NAMALWA (cell line): ENCODE results near the gene HLA-E.
"Not testable (repeated sequence)": the region's sequence is repeated elsewhere in the genome, so short reads cannot be mapped to it uniquely, and the experiment has no call there.

Source experiments
- DNase-seq: peaks from one replicate; pipeline ENCODE4 v3.0.0-alpha.2; 2015; ENCODE audit warnings: low spot score

Gene HLA-E

GRCh38 chr6:30507849-30508827, 18.8 kb downstream of the HLA-E start:
- peak; percentile 36 for DNase-seq

- DNase-seq = peak; percentile 78
Observed at GRCh38 chr6:30508890-30509736, 19.8 kb downstream of the HLA-E start.

GRCh38 chr6:30510419-30511168, 21.3 kb downstream of the HLA-E start:
- DNase-seq = no peak

- DNase-seq = no peak
Observed at GRCh38 chr6:30511169-30511546, 21.8 kb downstream of the HLA-E start.

- DNase-seq = no peak
Observed at GRCh38 chr6:30513451-30513850, 24.1 kb downstream of the HLA-E start.

- no peak for DNase-seq
Observed at GRCh38 chr6:30515106-30515505, 25.8 kb downstream of the HLA-E start.

GRCh38 chr6:30515944-30516753, 26.8 kb downstream of the HLA-E start:
- peak; percentile 92 for DNase-seq

- not testable (repeated sequence) for DNase-seq
Observed at GRCh38 chr6:30516754-30517076, 27.4 kb downstream of the HLA-E start.

- not testable (repeated sequence) for DNase-seq
Observed at GRCh38 chr6:30517767-30518504, 28.6 kb downstream of the HLA-E start.

GRCh38 chr6:30518505-30519145, 29.3 kb downstream of the HLA-E start:
- DNase-seq = peak; percentile 32

- DNase-seq = no peak
Observed at GRCh38 chr6:30520522-30520921, 31.2 kb downstream of the HLA-E start.

DNA sequence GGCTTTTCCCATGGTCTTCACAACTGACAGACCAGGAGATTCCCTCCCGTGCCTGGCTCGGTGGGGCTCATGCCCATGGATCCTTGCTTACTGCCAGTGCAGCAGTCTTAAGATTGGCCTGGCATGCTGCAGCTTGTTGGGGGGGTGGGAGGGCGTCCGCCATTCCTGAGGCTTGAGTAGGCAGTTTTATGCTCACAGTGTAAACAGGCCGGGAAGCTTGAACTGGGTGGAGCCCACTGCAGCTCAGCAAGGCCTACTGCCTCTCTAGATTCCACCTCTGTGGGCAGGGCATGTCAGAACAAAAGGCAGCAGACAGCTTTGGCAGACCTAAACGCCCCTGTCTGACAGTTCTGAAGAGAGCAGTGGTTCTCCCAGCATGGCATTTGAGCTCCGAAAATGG, 31.8 kb downstream of the HLA-E start:
- DNase-seq = not testable (repeated sequence)

DNA sequence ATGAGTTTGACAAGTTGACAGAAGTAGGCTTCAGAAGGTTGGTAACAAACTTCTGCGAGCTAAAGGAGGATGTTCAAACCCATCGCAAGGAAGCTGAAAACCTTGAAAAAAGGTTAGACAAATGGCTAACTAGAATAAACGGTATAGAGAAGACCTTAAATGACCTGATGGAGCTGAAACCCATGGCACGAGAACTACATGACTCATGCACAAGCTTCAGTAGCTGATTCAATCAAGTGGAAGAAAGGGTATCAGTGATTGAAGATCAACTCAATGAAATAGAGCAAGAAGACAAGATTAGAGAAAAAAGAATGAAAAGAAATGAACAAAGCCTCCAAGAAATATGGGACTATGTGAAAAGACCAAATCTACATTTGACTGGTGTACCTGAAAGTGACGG, 32.6 kb downstream of the HLA-E start:
- not testable (repeated sequence) for DNase-seq

- DNase-seq = not testable (repeated sequence)
Observed at GRCh38 chr6:30526444-30526843, 37.1 kb downstream of the HLA-E start.

DNA sequence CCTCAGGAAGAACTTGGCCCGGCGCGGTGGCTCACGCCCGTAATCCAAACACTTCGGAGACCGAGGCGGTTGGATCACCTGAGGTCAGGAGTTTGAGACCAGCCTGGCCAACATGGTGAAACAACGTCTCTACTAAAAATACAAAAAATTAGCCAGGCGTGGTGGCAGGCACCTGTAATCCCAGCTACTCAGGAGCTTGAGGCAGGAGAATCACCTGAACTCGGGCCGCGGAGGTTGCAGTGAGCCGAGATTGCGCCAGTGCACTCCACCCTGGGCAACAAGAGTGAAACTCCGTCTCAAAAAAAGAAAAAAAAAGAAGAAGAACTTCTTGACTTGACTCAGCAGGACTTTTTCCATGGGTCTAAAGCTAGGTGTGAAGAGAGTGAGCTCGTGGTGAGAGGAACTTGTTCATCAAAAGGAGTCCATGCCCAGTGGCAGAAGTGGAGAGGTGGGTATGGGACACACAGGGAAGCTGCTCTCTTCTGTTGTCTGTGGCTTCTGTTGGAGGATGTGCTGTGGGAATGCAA, 40.1 kb downstream of the HLA-E start:
- DNase-seq = not testable (repeated sequence)

GRCh38 chr6:30530014-30530413, 40.7 kb downstream of the HLA-E start:
- DNase-seq = no peak

GRCh38 chr6:30533460-30534294, 44.4 kb downstream of the HLA-E start:
- DNase-seq = no peak

DNA sequence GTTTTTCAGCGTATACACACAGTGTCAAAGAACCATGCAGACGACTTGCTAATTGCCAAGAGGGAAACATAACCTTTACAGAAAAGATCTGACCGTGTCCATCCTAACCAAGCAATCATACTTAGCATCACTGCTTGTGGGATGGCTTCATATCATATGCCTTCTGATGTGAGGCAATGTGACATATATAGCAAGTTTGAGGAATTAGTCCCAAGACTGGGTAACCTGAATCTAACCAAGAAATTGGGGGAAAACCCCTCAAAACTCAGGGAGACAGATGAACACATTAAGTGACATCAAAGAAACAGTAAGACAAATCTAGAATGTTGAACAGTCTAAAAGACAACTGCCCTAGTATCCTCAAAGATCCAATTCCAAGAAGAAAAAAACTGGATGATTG, 48.6 kb downstream of the HLA-E start:
- DNase-seq = no peak
